ENCODE measurements around the gene CAMLG.

Gene CAMLG

GRCh38 chr5:134787692-134788091 is 49.3 kb downstream of the CAMLG start:
- H3K4me3 ChIP-seq (ENCODE audit: low read depth in 1 of 2, low read length in 1 of 2) = no peak overlapping the region
- no peaks in the 10 kb centered on the region for H3K4me1 ChIP-seq (ENCODE audit: control insufficient read depth in 1 of 2, insufficient read depth in 1 of 2, low read depth in 1 of 2, low read length in 1 of 2)
- H3K36me3 ChIP-seq = peaks cover 96% of the 10 kb centered on the region
- H3K27me3 ChIP-seq = no peaks in the 10 kb centered on the region
- TF ChIP-seq CTCF (IDR thresholded peaks at IDR 0.05) = no peak
- H3K9me3 ChIP-seq = no peaks in the 10 kb centered on the region
- H3K27ac ChIP-seq = no peak overlapping the region

GRCh38 chr5:134791580-134791979 is 53.2 kb downstream of the CAMLG start:
- H3K27me3 ChIP-seq = no peaks in the 10 kb centered on the region
- no peak overlapping the region for H3K4me3 ChIP-seq (ENCODE audit: low read depth in 1 of 2, low read length in 1 of 2)
- no peak overlapping the region for H3K27ac ChIP-seq
- no peak for TF ChIP-seq CTCF (IDR thresholded peaks at IDR 0.05)
- no peaks in the 10 kb centered on the region for H3K4me1 ChIP-seq (ENCODE audit: control insufficient read depth in 1 of 2, insufficient read depth in 1 of 2, low read depth in 1 of 2, low read length in 1 of 2)
- H3K9me3 ChIP-seq = no peaks in the 10 kb centered on the region
- H3K36me3 ChIP-seq = peaks cover 96% of the 10 kb centered on the region

GRCh38 chr5:134792286-134792685 is 53.9 kb downstream of the CAMLG start:
- H3K27me3 ChIP-seq = no peaks in the 10 kb centered on the region
- H3K4me3 ChIP-seq (ENCODE audit: low read depth in 1 of 2, low read length in 1 of 2) = no peak overlapping the region
- peaks cover 95% of the 10 kb centered on the region for H3K36me3 ChIP-seq
- no peaks in the 10 kb centered on the region for H3K9me3 ChIP-seq
- TF ChIP-seq CTCF (IDR thresholded peaks at IDR 0.05) = no peak
- no peak overlapping the region for H3K27ac ChIP-seq
- no peaks in the 10 kb centered on the region for H3K4me1 ChIP-seq (ENCODE audit: control insufficient read depth in 1 of 2, insufficient read depth in 1 of 2, low read depth in 1 of 2, low read length in 1 of 2)

- H3K9me3 ChIP-seq = no peaks in the 10 kb centered on the region
- no peak overlapping the region for H3K27ac ChIP-seq
- peaks cover 98% of the 10 kb centered on the region for H3K36me3 ChIP-seq
- no peak overlapping the region for H3K4me3 ChIP-seq (ENCODE audit: low read depth in 1 of 2, low read length in 1 of 2)
- no peaks in the 10 kb centered on the region for H3K27me3 ChIP-seq
- no peak for TF ChIP-seq CTCF (IDR thresholded peaks at IDR 0.05)
- H3K4me1 ChIP-seq (ENCODE audit: control insufficient read depth in 1 of 2, insufficient read depth in 1 of 2, low read depth in 1 of 2, low read length in 1 of 2) = no peaks in the 10 kb centered on the region
Measured at GRCh38 chr5:134793111-134793510, 54.8 kb downstream of the CAMLG start.

GRCh38 chr5:134794082-134794481 is 55.7 kb downstream of the CAMLG start:
- Histone ChIP-seq H3K36me3 (peaks cover 99% of the 10 kb centered on the region), H3K27me3 (no peaks in the 10 kb centered on the region), H3K4me3 (ENCODE audit: low read depth in 1 of 2, low read length in 1 of 2) (no peak overlapping the region), H3K27ac (no peak overlapping the region), H3K4me1 (ENCODE audit: control insufficient read depth in 1 of 2, insufficient read depth in 1 of 2, low read depth in 1 of 2, low read length in 1 of 2) (no peaks in the 10 kb centered on the region), H3K9me3 (no peaks in the 10 kb centered on the region)
- TF ChIP-seq CTCF (IDR thresholded peaks at IDR 0.05) = no peak

- H3K4me1 ChIP-seq (ENCODE audit: control insufficient read depth in 1 of 2, insufficient read depth in 1 of 2, low read depth in 1 of 2, low read length in 1 of 2) = no peaks in the 10 kb centered on the region
- TF ChIP-seq CTCF (IDR thresholded peaks at IDR 0.05) = no peak
- H3K27ac ChIP-seq = no peak overlapping the region
- H3K36me3 ChIP-seq = peaks cover 93% of the 10 kb centered on the region
- no peaks in the 10 kb centered on the region for H3K9me3 ChIP-seq
- H3K27me3 ChIP-seq = no peaks in the 10 kb centered on the region
- no peak overlapping the region for H3K4me3 ChIP-seq (ENCODE audit: low read depth in 1 of 2, low read length in 1 of 2)
Measured at GRCh38 chr5:134794819-134795218, 56.5 kb downstream of the CAMLG start.
